ENCODE results near the gene TRIM66. TPM values are rescaled to one million over a fixed set of nuclear protein-coding genes. Genes with fewer than 3 reads are reported as not detected.

Gene TRIM66
- total RNA-seq, 1 donor from 2014 or later: 2.4 TPM

GRCh38 chr11:8717876-8718753, 35.6 kb upstream of the TRIM66 start:
- intact Hi-C loops (cut with DNase I): no loop called here
- peak; percentile 67 for DNase-seq

GRCh38 chr11:8717544-8717875, 35.0 kb upstream of the TRIM66 start:
- DNase-seq (no peak), ATAC-seq (ENCODE audit: poor library complexity) (no peak)
- intact Hi-C loops (cut with DNase I): no loop called here

More at GRCh38 chr11:8717876-8718753, 35.6 kb upstream of the TRIM66 start:
- ATAC-seq (ENCODE audit: poor library complexity): peak; percentile 80

DNA sequence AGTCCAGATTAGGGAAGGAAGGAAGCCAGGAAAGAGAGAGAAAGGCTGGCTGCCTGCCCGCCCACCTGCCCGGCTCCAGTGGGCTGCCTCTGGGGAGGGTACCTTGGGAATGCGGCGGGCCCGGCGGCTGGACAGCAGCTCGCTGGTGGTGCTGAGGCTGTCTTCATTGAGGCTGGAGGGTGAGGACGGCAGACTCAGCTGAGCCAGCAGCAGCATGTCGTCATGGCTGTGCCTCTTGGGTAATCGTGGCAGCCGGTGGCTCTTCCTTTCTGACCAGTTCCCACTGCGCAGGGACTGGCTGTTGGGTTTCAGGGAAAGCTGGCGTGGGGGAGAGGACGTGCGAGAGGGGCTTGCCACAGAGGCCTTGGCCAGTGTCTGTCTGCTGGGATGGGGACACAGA, 33.0 kb upstream of the TRIM66 start:
- intact Hi-C loops (cut with DNase I): no loop called here
- DNase-seq (peak; percentile 64), ATAC-seq (ENCODE audit: poor library complexity) (no peak)

DNA sequence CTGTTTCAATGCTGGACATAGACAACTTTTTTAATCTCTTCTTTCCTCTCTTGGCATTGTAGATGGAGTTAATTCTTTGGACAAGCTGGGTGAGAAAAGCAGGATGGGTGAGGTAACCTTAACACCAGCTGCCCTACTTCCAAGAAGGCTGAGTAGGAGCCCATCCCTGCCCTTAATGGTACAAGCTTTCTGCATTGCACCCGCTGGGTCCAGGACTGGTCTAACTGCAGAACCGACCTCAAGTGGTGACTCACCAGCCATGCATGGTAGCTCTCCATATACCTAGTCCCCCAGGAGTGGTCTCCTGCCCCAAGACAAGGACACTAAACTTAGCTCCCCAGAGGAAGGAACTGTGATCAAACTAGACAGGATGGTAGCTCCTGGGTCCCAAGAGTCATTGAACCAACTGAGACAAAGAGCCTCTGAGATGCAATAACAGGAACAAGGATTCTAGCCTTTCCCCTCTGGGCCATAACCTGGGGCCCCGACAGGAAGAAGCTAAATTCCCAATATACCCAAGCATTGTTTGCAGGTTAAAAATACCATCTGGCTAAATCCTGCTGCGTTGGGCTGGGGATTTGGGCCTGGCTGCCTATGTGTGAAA, 32.3 kb upstream of the TRIM66 start:
- no peak for DNase-seq
- ATAC-seq (ENCODE audit: poor library complexity): no peak
- intact Hi-C loops (cut with DNase I): no loop called here

DNA sequence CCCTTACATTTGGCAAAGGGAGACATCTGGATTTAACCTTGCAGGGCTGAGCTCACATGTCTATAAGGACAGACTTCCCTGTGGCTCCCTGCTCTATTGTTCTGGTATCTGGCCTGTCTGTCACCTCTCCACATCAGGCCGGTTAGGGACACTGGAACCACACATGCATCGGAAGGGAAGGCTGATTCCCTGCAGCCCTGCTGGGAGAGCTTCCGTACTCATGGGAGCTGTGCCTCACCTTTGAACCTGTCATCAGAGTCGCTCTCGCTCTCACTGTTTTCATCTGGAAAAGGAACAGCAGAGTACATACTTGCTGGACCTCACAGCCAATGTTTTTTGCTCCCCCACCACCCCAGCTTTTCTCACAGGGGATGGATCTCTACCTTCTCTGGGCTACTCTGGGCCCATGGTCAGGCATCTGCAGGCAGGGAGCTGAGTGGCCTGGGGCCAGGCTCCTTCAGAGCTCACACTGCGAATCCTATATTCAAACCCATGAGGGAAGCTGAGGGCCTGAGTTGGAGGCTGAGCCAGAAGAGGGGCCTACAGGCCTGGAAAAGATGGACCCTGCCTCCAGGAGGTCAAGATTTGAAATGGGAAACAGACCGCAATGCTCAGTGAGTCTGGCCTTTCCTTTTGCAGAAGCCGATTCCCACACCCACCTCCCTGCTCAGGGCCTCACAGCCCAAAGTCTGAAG, 31.4 kb upstream of the TRIM66 start:
- DNase-seq (no peak), ATAC-seq (ENCODE audit: poor library complexity) (peak; percentile 14)
- intact Hi-C loops (cut with DNase I): no loop called here

GRCh38 chr11:8712506-8712905, 30.0 kb upstream of the TRIM66 start:
- no peak for DNase-seq
- ATAC-seq (ENCODE audit: poor library complexity): no peak
- intact Hi-C loops (cut with DNase I): no loop called here

GRCh38 chr11:8711895-8712442, 29.5 kb upstream of the TRIM66 start:
- ATAC-seq (ENCODE audit: poor library complexity) (no peak), DNase-seq (no peak)
- intact Hi-C loops (cut with DNase I): no loop called here

DNA sequence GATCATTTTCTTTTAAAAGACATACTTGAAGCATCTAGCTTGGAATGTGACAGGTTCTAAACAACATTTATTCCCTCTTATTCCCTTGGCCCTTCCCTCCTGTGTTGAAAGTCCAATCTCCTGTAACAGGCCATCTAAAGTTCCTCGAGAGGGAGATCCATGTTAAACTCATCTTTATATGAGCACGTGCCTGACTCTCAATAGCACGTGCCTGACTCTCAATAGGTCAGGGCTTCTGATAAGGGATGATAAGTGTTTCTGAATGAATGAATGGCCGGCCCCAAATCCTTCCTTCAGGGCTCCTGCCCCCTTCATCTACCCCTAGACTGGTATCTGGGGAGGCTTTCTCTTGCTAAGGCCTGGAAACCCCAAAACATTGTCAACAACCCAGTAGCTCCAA, 27.3 kb upstream of the TRIM66 start:
- no peak for ATAC-seq (ENCODE audit: poor library complexity)
- DNase-seq: no peak
- intact Hi-C loops (cut with DNase I): loop anchor here (5.0 kb wide), 1 partner anchor 98 kb away; no protein-coding TSS in a partner anchor

GRCh38 chr11:8709002-8709672, 26.7 kb upstream of the TRIM66 start:
- intact Hi-C loops (cut with DNase I): loop anchor here (5.0 kb wide), 1 partner anchor 98 kb away; no protein-coding TSS in a partner anchor
- ATAC-seq (ENCODE audit: poor library complexity) (peak; percentile 72), DNase-seq (peak; percentile 94)

DNA sequence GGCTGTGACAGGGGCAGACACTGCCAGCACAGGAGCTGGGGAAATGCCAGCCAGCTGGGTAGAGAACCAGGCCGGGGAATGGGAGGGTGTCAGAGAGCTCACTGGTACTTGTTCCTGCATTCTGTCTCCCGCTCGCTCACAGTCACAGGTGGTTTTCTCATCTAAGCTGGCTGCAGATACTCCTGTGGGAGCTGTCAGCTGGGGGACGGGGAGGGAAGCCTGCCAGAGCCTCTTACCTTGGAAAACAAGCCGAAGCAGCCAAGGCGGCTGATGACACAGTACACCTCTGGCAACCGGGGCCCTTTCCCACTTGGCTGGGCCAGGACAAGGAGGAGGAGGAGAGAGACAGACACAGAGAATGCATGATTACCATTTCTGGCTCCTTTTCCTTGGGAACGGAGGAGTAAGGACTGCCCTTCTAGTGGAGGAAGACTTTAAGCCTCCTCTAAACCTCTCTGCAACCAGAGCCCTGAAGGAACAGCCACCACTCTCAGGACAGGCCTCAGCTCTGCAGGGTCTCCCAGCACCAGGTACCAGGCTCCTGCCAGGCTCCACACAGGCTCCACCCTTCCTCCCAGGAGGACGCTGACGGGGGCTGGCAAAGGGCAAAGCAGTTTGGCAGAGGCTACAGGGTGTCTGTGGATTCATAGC, 25.2 kb upstream of the TRIM66 start:
- DNase-seq: peak; percentile 87
- peak; percentile 73 for ATAC-seq (ENCODE audit: poor library complexity)
- intact Hi-C loops (cut with DNase I): loop anchor here (5.0 kb wide), 1 partner anchor 100 kb away; no protein-coding TSS in a partner anchor

DNA sequence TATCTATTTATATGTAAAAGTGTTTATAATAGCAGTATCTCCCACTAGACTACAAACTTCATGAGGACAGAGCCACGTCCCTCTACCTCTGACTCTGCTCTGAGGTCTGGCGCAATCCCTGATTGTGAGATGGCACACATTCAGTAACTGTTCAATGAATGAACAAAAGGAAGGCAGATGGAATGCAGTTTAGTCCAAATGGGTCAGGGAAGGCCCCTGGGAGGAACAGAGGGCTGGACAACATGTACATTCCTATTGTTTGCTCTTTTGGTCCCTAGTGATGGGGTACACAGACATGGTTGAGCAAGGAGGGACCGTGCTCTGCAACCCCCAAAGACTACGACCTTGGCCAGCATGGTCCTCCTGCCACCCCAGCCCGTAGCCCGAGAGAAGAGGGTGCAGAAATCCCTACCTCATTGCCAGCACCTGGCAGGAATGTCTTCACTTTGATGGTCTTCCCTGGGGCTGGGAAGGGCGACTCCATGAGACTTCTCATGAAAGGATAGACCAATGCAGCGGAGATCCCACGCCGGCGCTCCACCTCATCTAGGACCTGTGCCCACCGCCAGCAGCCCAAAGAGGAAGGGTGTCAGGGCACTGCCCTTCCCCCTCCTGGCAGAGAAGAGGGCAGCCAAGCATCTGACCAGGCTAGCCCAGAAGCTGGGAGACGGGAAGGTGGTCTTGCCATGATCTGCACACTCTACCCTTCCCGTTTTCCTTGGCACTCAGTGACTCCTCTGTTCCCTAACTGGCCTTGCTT, 24.4 kb upstream of the TRIM66 start:
- ATAC-seq (ENCODE audit: poor library complexity) (no peak), DNase-seq (no peak)

DNA sequence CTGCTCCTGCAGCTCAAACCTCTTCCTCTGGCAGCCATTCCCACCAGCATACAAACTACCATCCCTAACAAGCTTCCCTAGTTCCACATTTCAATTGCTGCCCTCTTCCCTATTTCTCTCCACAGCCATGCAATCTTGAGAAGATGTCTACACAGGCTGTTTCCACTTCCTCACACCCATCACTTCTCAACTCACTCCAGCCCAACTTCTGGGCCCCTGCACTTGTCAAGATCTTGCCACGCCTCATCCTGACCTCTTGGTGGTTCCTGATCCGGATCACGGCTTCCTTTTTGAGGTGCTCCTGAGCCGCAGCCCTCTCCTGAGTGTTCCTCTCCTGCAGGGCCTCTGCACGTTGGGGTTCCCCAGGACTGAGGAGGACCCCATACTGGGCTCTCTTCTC, 22.7 kb upstream of the TRIM66 start:
- DNase-seq: no peak
- intact Hi-C loops (cut with DNase I): loop anchor here (5.0 kb wide), 1 partner anchor 102 kb away; no protein-coding TSS in a partner anchor
- no peak for ATAC-seq (ENCODE audit: poor library complexity)

More for the DNA sequence above, 24.4 kb upstream of the TRIM66 start:
- intact Hi-C loops (cut with DNase I): loop anchor here (5.0 kb wide), 1 partner anchor 100 kb away; no protein-coding TSS in a partner anchor

- DNase-seq: no peak
- intact Hi-C loops (cut with DNase I): no loop called here
- no peak for ATAC-seq (ENCODE audit: poor library complexity)
These were observed 21.7 kb upstream of the TRIM66 start for GRCh38 chr11:8704136-8704535.

DNA sequence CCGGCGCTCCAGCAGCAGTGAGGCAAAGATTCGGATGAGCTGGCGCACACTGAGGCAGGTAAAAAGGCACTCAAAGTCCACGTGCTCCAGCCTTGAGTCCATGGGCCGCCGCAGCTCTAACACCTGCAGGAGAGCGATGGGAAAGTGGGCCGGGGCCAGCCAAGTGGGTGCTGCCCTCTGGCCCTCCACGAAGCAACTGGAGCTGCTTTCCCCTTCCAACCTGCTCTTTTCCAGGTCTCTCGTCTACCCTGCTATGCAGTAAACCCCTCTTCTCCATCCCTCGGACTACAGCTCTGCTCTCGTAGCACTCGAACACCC, 20.1 kb upstream of the TRIM66 start:
- ATAC-seq (ENCODE audit: poor library complexity) (no peak), DNase-seq (no peak)
- intact Hi-C loops (cut with DNase I): no loop called here

DNA sequence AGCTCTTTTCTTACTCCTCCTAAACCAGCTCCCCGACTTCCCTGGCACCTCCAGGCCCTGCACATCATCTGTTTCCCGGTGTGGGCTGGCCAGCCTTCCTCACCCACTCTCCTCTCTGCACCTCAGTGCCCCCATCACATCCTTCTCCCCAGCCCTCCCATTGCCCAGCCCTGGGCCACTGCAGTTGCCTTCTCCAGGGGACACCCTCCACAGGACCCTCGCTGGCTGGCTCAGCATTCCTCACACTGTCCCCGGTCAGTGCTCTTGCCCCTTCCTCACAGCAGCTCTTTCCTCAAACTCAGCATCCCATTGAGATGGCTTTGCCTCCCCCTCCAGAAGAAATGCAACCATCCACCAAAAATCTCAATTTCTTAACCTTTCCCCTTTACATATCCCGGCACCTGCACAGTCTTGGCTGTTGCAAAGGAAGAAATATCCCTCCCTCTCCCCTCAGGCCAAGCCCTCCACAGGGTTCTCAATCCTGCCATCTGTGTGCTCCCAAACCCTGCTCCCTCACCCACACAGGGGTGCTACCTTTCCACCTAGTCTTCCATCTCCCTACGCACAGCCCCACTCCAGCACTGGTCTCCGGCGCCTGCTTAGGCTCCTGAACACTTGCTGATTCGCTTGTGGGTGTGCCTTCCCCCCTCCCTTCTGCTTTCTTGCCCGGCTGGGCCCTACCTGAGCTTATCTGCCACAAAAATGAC, 19.6 kb upstream of the TRIM66 start:
- intact Hi-C loops (cut with DNase I): no loop called here
- no peak for ATAC-seq (ENCODE audit: poor library complexity)
- DNase-seq: no peak

DNA sequence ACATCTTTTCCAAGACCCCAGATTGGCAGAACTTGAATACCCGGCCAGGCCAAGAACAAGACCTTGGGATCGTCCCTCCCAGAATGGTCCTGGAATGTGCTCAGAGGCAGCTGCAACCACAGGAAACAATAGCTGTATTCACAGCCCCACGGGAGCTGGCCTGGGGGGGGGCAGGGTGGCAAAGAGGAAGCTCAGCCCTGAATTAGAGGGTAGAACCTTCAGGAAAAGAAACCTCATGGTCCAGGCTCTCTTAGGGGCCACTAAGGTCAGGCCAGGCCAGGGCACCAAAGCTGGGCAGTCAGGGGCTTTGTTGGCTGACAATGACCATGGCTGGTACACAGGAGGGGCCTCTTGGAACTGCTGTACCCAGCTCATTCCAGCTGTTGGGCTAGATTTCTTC, 17.4 kb upstream of the TRIM66 start:
- peak; percentile 64 for DNase-seq
- intact Hi-C loops (cut with DNase I): no loop called here
- ATAC-seq (ENCODE audit: poor library complexity): peak; percentile 17

GRCh38 chr11:8698917-8699441, 16.5 kb upstream of the TRIM66 start:
- intact Hi-C loops (cut with DNase I): no loop called here
- DNase-seq: no peak
- ATAC-seq (ENCODE audit: poor library complexity): no peak

All from Right ventricle myocardium superior (tissue), 1 donor.